Activated T-helper 1 cell treated with Interleukin-2 at 50 U/mL for 16 hours (primary cell): ENCODE measurements around the gene ADRA1B.
A peak's percentile ranks its signal among the peaks of the same experiment; 100 is the strongest.

Experiments used
- DNase-seq: peaks from one replicate; pipeline ENCODE4 v3.0.0-alpha.2; 2020; ENCODE audit warnings: low read depth

ADRA1B gene

GRCh38 chr5:159915904-159916840 is at the start of gene ADRA1B:
Gene ADRA1B, plus strand, starts transcription at chr5:159916482. Its CDS starts 424 bp downstream, at chr5:159916906.
- DNase-seq, result peak; percentile 10

GRCh38 chr5:159873680-159874079 is 42.6 kb upstream of the ADRA1B start:
- no peak for DNase-seq

- DNase-seq, result no peak
These were observed 42.0 kb upstream of the ADRA1B start for GRCh38 chr5:159874263-159874662.

- no peak for DNase-seq
These were observed 39.3 kb upstream of the ADRA1B start for GRCh38 chr5:159877016-159877415.

- DNase-seq, result no peak
These were observed 38.3 kb upstream of the ADRA1B start for GRCh38 chr5:159877894-159878448.

- DNase-seq, result no peak
These were observed 37.3 kb upstream of the ADRA1B start for GRCh38 chr5:159878988-159879471.

- DNase-seq, result no peak
These were observed 35.6 kb upstream of the ADRA1B start for GRCh38 chr5:159880676-159881075.

- DNase-seq, result no peak
These were observed 34.3 kb upstream of the ADRA1B start for GRCh38 chr5:159881967-159882366.

- no peak for DNase-seq
These were observed 32.7 kb upstream of the ADRA1B start for GRCh38 chr5:159883522-159883950.

GRCh38 chr5:159884917-159885620 is 31.2 kb upstream of the ADRA1B start:
- DNase-seq, result no peak

GRCh38 chr5:159886296-159886695 is 30.0 kb upstream of the ADRA1B start:
- no peak for DNase-seq

GRCh38 chr5:159887050-159887449 is 29.2 kb upstream of the ADRA1B start:
- DNase-seq, result no peak

- DNase-seq, result no peak
These were observed 27.4 kb upstream of the ADRA1B start for GRCh38 chr5:159888860-159889259.

- no peak for DNase-seq
These were observed 26.1 kb upstream of the ADRA1B start for GRCh38 chr5:159890141-159890540.

- DNase-seq, result no peak
These were observed 24.9 kb upstream of the ADRA1B start for GRCh38 chr5:159891371-159891770.

- DNase-seq, result no peak
These were observed 23.1 kb upstream of the ADRA1B start for GRCh38 chr5:159893040-159893695.

GRCh38 chr5:159894149-159894720 is 22.0 kb upstream of the ADRA1B start:
- DNase-seq, result no peak

GRCh38 chr5:159897786-159898393 is 18.4 kb upstream of the ADRA1B start:
- no peak for DNase-seq

- DNase-seq, result no peak
These were observed 16.9 kb upstream of the ADRA1B start for GRCh38 chr5:159899067-159900049.

- no peak for DNase-seq
These were observed 15.0 kb upstream of the ADRA1B start for GRCh38 chr5:159901308-159901707.
